GM18505 (cell line): ENCODE measurements around the gene PRRT1B.

ENCODE experiments used
- ATAC-seq: cut with Tn5 transposase; IDR thresholded peaks from one replicate; pipeline ENCODE4 v1.9.1; 2021; ENCODE audit not compliant: unreplicated experiment
- POLR2A ChIP-seq: IDR thresholded peaks from 4 replicates; pipeline ENCODE4 v1.6.1; 2011; ENCODE audit warnings: borderline replicate concordance; ENCODE audit not compliant: insufficient read depth, insufficient read length; ENCODE audit errors: extremely low read depth

PRRT1B gene

DNA sequence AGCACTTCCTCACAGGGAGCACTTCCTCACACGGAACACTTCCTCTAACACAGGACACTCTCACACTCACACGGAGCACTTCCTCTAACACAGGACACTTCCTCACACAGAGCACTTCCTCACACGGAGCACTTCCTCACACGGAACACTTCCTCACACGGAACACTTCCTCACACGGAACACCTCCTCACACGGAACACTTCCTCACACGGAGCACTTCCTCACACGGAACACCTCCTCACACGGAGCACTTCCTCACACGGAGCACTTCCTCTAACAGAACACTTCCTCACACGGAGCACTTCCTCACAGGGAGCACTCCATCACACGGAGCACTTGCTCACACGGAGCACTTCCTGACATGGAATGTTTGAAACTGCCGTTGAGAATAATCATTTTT lies 29.2 kb upstream of the PRRT1B start:
- no peak for ATAC-seq
- TF ChIP-seq POLR2A = no peak

DNA sequence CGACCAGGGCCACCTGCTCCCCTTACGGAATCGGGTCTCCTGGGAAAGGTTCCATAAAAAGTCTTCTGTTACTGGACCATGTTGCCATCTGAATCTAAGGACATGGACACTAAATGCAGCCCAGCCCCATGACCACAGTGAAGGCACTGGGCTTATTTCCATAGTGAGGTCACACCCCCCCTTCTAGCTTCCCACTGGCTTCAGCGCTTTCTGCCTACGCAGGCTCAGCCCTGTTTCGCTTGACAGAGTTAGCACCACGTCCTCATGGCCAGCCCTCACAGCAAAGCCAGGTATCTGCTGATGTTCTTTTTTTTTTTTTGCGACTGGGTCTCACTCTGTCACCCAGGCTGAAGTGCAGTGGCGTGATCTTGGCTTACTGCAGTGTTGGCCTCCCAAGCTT lies 28.4 kb upstream of the PRRT1B start:
- no peak for TF ChIP-seq POLR2A
- ATAC-seq = no peak

DNA sequence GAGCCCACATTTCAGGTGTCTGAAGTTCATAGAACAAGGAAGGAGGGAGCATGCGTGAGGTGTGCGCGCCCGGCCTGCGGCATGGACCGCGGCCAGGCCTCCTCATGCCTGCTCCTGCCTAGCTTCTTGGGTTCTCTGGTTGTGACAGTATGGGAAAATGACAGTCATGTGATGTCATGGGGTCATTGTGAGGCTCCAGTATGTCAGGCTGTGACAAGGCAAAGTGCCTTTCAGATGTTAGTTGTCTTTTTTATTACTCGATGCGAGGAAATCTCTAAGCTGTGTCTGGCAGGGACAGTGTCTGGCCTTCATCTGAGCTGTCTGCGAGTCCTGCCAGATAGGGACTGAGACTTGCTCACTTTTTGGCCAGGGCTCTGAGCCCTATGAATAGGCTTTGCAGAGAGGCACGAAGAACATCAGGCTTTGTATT lies 27.5 kb upstream of the PRRT1B start:
- no peak for TF ChIP-seq POLR2A
- ATAC-seq = no peak

DNA sequence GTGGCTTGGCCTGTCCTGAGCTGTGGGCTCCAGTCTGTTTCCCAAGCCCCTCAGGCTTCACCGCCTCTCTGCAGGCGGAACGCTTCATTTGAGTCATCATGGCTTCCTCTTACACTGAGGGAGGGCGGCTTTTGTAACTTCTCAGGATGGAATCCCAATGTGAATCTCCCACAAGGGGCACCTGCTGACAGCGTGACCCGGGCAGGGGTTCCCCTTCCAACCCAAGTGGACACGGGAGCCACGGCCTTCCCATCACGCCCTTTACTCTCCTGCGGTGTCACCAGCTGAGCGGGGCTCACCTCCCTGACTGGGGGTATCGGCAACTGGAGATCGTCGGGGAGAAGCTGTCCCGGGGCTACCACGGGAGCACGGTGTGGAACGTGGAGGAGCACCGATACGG lies 26.8 kb upstream of the PRRT1B start:
- TF ChIP-seq POLR2A = no peak
- ATAC-seq = no peak

DNA sequence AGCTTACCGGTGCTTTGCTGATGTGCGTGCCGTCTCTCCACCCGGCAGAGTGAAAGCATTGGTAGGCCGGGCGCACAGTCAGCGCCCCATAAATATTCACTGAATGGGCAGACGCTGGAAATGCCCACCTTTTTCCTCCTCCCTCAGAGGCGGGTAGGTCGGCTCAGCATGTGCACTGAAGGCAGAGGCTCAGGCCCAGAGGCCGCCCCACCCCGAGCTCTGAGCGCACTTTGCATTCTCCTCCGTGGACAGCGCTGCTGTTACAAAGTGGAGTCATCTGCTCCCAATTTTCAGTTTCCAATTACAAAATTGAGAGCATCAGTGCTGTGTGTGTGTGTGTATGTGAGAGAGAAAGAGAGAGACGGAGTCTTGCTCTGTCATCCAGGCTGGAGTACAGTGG lies 24.8 kb upstream of the PRRT1B start:
- no peak for TF ChIP-seq POLR2A

DNA sequence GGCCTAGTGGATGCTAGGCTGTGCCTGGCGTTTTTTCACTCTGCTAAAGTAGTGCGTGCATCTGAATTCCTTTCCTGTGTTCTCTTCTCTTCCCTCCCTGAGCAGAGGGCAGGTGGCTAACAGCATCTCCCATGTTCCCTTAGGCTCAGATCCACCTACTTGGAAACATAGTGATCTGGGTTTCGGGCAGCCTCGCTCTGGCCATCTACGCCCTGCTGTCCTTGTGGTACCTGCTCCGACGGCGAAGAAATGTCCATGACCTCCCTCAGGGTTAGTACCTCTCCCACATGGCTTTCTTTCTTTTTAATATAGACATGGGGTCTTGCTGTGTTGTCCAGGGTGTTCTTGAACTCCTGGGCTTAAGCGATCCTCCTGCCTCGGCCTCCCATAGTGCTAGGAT lies 24.1 kb upstream of the PRRT1B start:
- no peak for ATAC-seq

More for the DNA sequence above, 24.8 kb upstream of the PRRT1B start:
- ATAC-seq = no peak

DNA sequence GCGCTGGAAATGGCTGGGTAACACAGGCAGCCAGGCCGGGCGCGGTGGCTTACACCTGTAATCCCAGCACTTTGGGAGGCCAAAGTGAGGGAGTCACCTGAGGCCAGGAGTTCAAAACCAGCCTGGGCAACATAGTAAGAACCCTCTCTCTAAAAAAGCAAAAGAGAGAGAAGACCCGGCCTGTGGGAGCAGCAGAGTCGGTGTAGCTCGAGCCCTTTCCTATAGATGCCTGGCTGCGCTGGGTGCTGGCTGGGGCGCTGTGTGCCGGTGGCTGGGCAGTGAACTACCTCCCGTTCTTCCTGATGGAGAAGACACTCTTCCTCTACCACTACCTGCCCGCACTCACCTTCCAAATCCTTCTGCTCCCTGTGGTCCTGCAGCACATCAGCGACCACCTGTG lies 23.5 kb upstream of the PRRT1B start:
- no peak for ATAC-seq
- no peak for TF ChIP-seq POLR2A

More for the DNA sequence above, 24.1 kb upstream of the PRRT1B start:
- no peak for TF ChIP-seq POLR2A

DNA sequence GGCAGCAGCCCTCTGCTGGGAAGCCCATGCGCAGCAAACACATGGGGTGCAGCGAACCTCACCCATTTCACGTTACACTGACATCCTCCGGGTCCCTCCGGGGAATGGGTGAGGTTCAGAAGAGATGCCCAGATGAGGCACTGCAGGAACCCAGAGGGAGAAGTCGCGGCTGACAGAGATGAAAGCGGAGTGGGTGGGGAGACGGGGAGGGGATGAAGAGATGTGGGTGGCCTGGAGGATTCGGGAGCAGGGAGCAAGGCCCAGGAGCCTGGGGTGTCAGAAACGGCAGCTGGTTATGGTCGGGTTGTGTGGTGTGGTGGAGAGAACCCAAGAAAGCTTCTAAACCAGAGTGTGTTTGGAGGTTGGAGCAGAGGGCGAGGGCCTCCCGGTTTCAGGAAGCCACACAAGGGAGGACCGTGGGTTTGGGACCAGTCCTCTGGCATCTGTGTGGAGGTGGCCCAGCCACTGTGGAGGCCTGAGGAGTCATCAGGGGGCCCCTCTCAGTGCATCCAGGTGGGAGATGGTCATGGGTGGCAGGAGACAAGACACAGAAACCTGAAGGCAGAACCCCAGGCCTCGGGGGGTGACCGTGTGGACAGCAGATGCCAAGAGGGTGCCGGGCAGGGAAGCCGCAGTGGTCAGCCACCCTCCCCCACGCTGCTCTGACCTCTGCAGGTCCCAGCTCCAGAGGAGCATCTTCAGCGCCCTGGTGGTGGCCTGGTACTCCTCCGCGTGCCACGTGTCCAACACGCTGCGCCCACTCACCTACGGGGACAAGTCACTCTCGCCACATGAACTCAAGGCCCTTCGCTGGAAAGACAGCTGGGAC lies 22.9 kb upstream of the PRRT1B start:
- TF ChIP-seq POLR2A = no peak
- no peak for ATAC-seq

DNA sequence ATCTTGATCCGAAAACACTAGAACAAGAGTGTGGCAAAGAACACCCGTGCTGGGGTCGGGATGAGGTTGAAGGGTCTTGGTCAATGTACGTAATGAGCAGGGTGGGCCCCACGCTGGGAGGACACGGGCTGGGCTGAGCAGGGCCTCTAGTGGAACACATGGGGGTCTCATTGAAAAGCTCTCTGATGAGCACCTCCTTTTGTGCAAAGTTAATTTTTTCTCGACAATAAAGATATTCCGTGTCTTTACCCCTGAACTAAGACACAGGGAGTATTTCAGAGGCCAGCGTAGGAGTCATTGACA lies 22.3 kb upstream of the PRRT1B start:
- no peak for ATAC-seq
- TF ChIP-seq POLR2A = no peak

DNA sequence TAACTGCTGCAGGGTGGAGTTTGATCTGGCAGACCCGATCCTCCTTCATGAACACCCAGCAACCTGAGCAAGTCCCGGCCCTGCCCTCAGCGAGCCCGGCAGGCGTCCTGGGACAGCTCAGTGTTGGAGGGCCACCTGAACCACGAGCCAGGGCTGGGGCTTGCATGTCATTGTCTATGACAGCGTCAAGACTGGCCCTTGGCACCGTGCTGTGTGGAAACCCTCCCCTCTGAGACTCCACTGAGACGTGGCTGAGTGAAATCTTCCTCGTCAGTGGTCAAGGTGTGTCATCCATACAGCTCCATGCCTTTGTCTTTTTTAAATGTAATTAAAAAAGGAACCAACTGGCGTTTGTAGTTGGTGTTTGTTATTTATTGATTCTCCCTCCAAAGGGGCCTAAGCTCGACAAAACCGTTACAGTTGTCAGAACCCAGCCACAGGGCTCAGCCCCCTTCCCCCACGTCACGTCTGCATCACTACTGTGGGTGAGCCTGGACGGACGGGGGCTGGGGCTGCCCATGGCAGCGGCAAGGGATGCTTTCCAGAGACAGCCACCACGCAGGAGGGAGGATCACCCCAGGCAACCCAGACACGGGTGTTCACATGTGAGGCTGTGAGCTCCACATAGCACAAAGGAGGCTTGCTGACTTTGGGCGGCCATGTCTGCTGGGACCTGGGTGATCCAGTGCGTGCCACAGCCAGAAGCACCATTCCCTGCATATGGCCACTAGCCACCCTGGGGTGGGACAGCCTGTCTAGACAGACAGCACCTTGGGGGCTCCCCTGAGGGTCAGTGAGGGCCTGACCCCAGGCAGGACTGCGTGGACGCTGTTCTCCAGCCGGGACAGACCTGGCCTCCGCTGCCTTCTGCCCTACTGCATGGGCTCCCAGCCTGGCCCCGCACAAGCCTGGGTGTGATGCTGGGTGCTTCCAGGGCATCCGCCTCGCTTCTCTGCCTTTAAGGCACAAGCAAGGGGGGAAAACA lies 21.6 kb upstream of the PRRT1B start:
- TF ChIP-seq POLR2A = no peak
- ATAC-seq = no peak

DNA sequence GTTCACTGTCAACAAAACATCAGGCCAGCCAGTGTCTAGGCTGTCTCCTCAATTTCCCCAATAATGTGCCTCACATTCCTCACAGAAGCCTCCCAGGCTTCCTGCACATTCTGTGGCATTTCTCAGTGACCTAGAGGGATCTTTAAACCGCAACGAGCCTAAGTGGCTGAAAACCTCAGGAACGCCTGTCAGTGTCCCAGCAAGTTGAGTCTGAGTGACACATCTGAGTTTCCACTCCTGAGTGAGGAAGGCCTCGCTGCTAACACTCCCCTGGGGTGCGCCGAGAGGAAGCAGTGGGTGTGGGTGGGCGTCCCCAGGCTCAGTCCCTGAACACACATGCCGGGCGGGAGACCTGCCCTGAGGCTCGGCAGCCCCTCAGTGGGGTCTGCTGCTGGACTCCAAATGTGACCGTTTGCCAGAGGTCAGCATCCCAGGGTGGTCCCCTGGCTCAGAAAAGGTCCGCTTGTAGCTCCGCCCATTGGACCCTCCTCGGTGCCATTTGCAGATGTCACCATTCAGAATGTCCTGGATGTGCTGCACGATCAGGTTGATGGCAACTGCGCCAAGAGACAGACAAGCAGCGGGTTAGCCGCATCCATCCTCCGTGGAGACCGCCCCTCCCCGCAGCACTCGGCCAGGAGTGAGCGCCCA lies 20.5 kb upstream of the PRRT1B start:
- no peak for ATAC-seq
- TF ChIP-seq POLR2A = no peak

DNA sequence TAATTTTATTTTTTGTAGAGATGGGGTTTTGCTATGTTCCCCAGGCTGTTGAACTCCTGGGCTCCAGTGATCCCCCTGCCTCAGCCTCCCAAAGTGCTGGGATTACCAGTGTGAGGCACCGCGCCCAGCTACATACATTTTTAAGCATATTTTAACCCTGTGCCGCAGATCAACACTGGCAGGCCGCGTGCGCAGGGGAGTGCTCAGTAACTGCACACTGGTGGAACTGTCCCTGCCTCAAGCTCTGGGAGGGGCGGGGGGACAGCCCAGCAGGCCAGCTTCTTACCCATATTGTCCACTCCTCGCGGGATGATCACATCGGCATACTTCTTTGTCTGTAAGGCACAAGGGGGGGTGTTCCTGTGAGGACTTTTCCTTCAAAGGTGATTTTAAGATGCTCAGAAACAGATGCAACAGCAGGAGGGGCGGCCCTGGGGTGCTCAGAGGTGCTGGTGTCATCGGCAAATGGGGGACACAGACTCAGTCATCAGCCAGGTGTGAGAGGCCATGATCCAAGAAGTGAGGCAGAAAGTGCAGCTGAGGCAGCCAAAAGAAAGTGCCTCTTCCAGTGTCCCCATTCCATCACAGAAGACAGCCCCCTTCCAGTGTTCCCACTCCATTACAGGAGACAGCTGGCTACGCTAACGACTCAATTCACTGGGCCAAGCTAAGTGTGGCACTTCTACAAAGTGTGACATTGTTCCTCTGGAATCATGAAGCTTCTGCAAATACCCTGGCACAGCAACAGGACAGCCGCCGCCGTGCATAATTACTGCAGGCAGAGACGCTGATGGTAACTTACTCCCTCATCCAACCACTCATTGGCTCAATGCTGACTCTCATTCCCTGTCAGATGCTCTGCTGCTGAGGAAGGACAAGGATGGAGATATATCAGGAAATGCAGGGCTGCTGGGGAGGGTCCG lies 19.4 kb upstream of the PRRT1B start:
- no peak for ATAC-seq
- no peak for TF ChIP-seq POLR2A
